ENCODE data around the gene PDE4A. TPM values are rescaled to one million over a fixed set of nuclear protein-coding genes. Genes with fewer than 3 reads are reported as not detected.

The PDE4A gene
- total and polyA plus RNA-seq, 11 donors = 5.2 to 33.3 (median 13.7) TPM

DNA sequence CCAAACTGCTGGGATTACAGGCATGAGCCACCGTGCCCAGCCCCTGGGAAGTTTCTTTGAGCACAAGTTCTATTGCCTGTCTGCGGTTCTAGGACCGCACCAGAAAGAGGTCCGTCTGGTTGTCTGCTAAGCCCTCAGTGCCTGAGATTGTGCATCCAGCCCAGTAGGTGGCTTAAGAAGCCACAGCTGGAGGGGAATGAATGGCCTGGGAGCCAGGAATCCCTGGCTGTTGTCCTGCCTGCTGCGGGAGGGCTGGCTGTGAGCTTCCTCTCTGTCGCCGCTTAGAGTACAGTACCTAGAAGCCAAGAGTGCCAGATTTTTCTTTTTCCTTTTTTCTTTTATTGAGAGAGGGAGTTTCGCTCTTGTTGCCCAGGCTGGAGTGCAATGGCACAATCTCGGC lies 35.8 kb upstream of the PDE4A start:
- ATAC-seq = no peak
- intact Hi-C loops (cut with DNase I) = loop anchor here in 7 of 10 donors (5.0 to 10.0 kb wide), 4 partner anchors 50 to 450 kb away; partner anchors contain the start of genes OLFM2 (in 3 of the 7), RAVER1 (in 3 of the 7), ICAM3 (in 2 of the 7) and EIF3G (in 1 of the 7)

GRCh38 chr19:10388957-10389356 lies 31.4 kb upstream of the PDE4A start:
- Histone ChIP-seq H3K4me1 (peaks cover 0 to 13% (median 6%) of the 10 kb centered on the region in 12 donors), H3K36me3 (peaks cover 0 to 37% (median 32%) of the 10 kb centered on the region in 9 donors), H3K4me3 (no peak overlapping the region), H3K27ac (no peak overlapping the region), H3K9me3 (no peaks in the 10 kb centered on the region), H3K27me3 (no peaks in the 10 kb centered on the region)
- intact Hi-C loops (cut with DNase I) = loop anchor here in 9 of 10 donors (1.0 to 10.0 kb wide), 9 partner anchors 54 to 457 kb away; partner anchors contain the start of genes OLFM2 (in 3 of the 9), ICAM3 (in 2 of the 9), RAVER1 (in 2 of the 9) and EIF3G (in 1 of the 9)
- ATAC-seq (peak; percentile 39 to 71 (median 62)), DNase-seq (peak; percentile 77 to 89 (median 85))
- TF ChIP-seq POLR2A (IDR thresholded peaks at IDR 0.05) (no peak), CTCF (IDR thresholded peaks at IDR 0.05) (peak; percentile 88 to 98 (median 94))
- WGBS, 4 donors = 0 to 3% (median 1%) methylated on average over 3 of the region's 3 CpGs

More for the DNA sequence above, 35.8 kb upstream of the PDE4A start:
- Histone ChIP-seq H3K27me3 (no peaks in the 10 kb centered on the region), H3K4me3 (no peak overlapping the region), H3K27ac (no peak overlapping the region), H3K36me3 (no peaks in the 10 kb centered on the region), H3K4me1 (peaks cover 0 to 30% (median 14%) of the 10 kb centered on the region in 12 donors), H3K9me3 (no peaks in the 10 kb centered on the region)
- TF ChIP-seq CTCF (IDR thresholded peaks at IDR 0.05) = no peak
- no peak for TF ChIP-seq POLR2A (IDR thresholded peaks at IDR 0.05)
- no peak for DNase-seq
- WGBS, 4 donors = 77 to 84% (median 79%) methylated on average over 5 to 9 of the region's 9 CpGs

- TF ChIP-seq POLR2A (IDR thresholded peaks at IDR 0.05) = no peak
- TF ChIP-seq CTCF (IDR thresholded peaks at IDR 0.05) = peak in 4 of 12 donors; percentile 11 to 17 (median 14)
- H3K27ac ChIP-seq = no peak overlapping the region
- intact Hi-C loops (cut with DNase I) = loop anchor here (1.0 to 10.0 kb wide), 11 partner anchors 55 to 459 kb away; partner anchors contain the start of genes OLFM2 (in 3 of the 10), ICAM3 (in 2 of the 10), RAVER1 (in 2 of the 10) and EIF3G (in 1 of the 10)
Observed at GRCh38 chr19:10389863-10390262, 30.5 kb upstream of the PDE4A start.

DNA sequence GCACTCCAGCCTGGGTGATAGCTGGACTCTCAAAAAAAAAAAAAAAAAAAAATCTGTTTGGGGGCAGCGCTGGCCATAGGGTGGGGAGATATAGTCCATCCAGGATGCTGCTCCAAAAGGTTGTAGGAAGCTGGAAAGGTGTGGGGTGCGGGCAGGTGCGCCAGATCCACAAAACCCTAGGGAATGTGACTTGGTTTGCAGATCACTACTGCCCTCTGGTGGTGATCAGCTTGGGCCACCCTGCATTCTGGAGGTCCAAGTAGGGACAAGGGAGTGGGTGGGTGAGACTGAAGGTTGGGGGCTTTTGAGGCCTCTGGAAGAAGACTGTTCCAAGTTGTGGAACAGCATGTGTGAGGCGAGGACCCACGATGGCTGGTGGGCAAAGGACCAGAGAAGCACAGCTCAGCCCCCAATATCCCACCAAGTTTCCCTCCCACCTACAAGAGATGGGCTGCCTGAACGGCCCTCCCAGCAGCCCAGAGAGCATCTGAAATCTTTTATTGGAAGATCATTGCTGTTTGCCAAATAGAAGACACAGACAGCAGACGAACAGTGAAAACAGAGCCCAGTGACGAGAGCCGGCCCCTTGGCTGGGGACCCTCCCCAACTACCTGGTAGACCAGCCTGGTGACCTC lies 29.6 kb upstream of the PDE4A start:
- Histone ChIP-seq H3K4me1 (peaks cover 0 to 13% (median 6%) of the 10 kb centered on the region in 12 donors), H3K27me3 (no peaks in the 10 kb centered on the region), H3K36me3 (peaks cover 5 to 55% (median 50%) of the 10 kb centered on the region in 9 donors), H3K27ac (no peak overlapping the region), H3K4me3 (no peak overlapping the region), H3K9me3 (no peaks in the 10 kb centered on the region)
- TF ChIP-seq POLR2A (IDR thresholded peaks at IDR 0.05) (no peak), CTCF (IDR thresholded peaks at IDR 0.05) (peak; percentile 76 to 84 (median 80))
- ATAC-seq (peak; percentile 27 to 66 (median 54)), DNase-seq (peak in 4 of 5 donors; percentile 61 to 70 (median 63))
- intact Hi-C loops (cut with DNase I) = loop anchor here in 6 of 10 donors (1.0 to 2.0 kb wide), 5 partner anchors 121 to 460 kb away; no protein-coding TSS in a partner anchor
- WGBS, 4 donors = 47 to 56% (median 55%) methylated on average over 9 of the region's 9 CpGs

More at GRCh38 chr19:10389863-10390262, 30.5 kb upstream of the PDE4A start:
- Histone ChIP-seq H3K4me1 (peaks cover 0 to 13% (median 6%) of the 10 kb centered on the region in 12 donors), H3K27me3 (no peaks in the 10 kb centered on the region), H3K9me3 (no peaks in the 10 kb centered on the region), H3K4me3 (no peak overlapping the region), H3K36me3 (peaks cover under 1 to 46% (median 42%) of the 10 kb centered on the region in 9 donors)
- 43 to 54% (median 48%) methylated on average over 11 to 12 of the region's 12 CpGs for WGBS, 4 donors
- ATAC-seq (peak in 3 of 4 donors; percentile 4 to 33 (median 23)), DNase-seq (no peak)

Data from heart left ventricle (tissue), 16 donors.